BJ (cell line): Measurements from ENCODE around the gene PALD1. TPM values are rescaled to one million over a fixed set of nuclear protein-coding genes. Genes with fewer than 3 reads are reported as not detected.

Experiments
- CTCF ChIA-PET: fragments of 350-600 bp; formaldehyde crosslinking; extraction: SDS; loops from one replicate; lab custom pipeline; 2021; ENCODE audit warnings: antibody characterized with exemption, inconsistent platforms; lab: Yijun Ruan, JAX
- POLR2A ChIA-PET: fragments of 300-600 bp; sonication (Branson Sonifier 250); formaldehyde crosslinking; extraction: SDS; loops from one replicate; lab custom pipeline; 2021; ENCODE audit warnings: antibody characterized with exemption; lab: Charles Lee
- DNase-seq: peaks from one replicate; pipeline ENCODE4 v3.0.0-alpha.2; 2011; ENCODE audit warnings: low read depth
- H3K27me3 ChIP-seq: 2 replicates; pipeline ENCODE4 v1.6.0; 2011; ENCODE audit warnings: low read length; ENCODE audit not compliant: control insufficient read depth, insufficient read depth
- H3K36me3 ChIP-seq: 2 replicates; pipeline ENCODE4 v1.5.1; 2011; ENCODE audit warnings: low read length; ENCODE audit not compliant: control insufficient read depth, insufficient read depth
- H3K4me3 ChIP-seq: 2 replicates; pipeline ENCODE4 v1.5.1; 2011; ENCODE audit warnings: low read depth, mild to moderate bottlenecking, control low read depth, low read length
- CTCF ChIP-seq: IDR thresholded peaks from 2 replicates; pipeline ENCODE4 v1.5.1; 2011; ENCODE audit warnings: low read depth, mild to moderate bottlenecking, control low read depth, inconsistent platforms, low read length, moderate library complexity; ENCODE audit not compliant: insufficient read depth
- polyA plus RNA-seq: library from polyadenylated mRNA; depleted of rRNA; stranded (reverse); fragments of >200 nt; gene quantifications from 2 replicates; pipeline ENCODE4 v1.2.3, GENCODE V29; 2011

PALD1 gene
- polyA plus RNA-seq, 1 experiment: 0.10 TPM

DNA sequence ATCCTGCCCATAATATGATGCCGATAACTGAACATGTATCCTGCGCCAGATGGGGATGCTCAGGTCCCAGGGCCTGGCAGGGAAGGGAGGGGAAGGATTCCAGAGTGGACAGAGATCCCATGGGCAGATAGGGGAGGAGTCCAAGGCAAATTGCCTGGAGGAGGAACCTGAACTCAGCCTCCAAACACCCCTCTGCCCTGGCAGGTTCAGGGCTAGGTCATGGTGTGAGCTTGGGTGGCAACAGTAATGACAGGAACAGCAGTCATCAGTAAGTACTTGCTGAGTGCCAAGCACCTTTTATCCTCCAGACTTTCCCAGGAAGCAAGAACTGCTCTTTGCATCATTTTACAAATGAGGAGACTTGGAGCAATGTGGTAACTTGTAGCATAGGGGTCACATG, 3.8 kb upstream of the PALD1 start:
- Histone ChIP-seq H3K27me3 (peaks cover 33% of the 10 kb centered on the region), H3K4me3 (no peak overlapping the region), H3K36me3 (no peaks in the 10 kb centered on the region)
- DNase-seq: no peak
- ChIA-PET CTCF (no interaction called here), POLR2A (no interaction called here)
- no peak for TF ChIP-seq CTCF

DNA sequence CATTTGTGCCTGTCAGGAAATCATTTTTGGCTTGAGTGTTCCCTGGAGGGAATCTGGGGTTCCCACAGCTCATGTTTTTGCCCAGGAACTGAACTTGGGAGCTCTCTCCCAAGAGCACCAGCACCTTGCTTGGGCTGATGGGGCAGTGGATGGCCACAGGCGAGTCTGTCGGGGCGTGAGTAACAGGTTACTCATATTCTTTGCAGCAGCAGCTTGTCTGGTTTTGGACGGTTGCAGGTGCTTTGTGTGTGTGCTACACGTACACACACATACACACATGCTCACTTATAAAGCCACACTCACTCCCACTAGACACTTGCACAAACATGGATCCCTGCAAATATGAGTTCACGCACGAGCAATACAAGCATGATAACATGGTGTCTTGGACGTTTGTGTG, 2.9 kb upstream of the PALD1 start:
- ChIA-PET CTCF (interaction anchor here (1.3 kb wide), 1 partner anchor 14 kb away, joined by 10 read pairs; no protein-coding TSS in a partner anchor), POLR2A (no interaction called here)
- no peaks in the 10 kb centered on the region for H3K36me3 ChIP-seq
- no peak for DNase-seq
- H3K27me3 ChIP-seq: peaks cover 38% of the 10 kb centered on the region
- TF ChIP-seq CTCF: no peak
- no peak overlapping the region for H3K4me3 ChIP-seq

DNA sequence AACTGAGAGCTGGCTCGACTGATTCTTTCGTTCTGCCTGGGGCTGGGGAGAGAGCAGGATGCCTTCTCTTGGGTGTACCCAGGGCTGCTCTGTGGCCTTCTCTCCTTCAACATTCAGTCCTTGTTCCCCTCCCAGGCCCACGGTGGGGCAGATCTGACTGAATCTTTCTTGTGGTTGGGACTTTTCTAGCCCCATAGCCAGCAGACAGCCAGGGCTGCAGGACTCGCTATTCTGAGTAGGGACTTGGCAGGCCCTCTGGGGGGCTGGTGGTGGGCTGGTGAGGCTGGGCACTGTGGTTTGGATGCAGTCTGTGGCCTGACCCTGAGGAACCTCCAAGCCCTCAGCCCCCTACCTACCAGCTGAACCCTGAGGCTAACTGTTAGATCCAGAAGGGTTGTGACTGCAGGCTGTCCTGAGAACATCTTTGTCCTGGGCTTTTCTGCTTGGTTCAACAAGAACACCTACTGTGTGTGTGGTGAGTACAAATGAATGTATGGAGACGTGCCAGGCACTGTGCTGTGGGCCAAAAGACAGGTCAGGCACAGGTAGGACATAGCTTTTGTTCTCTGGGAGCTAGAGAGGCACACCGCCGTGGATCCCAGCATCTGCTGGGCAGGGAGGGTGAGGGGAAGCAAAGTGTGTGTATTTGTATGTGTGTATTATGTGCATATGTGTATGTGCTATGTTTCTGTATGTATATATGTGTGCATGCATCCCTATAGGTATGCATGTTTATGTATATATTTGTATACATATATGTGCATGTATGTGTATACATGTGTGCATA, 2.1 kb upstream of the PALD1 start:
- TF ChIP-seq CTCF: no peak
- H3K36me3 ChIP-seq: no peaks in the 10 kb centered on the region
- H3K4me3 ChIP-seq: no peak overlapping the region
- ChIA-PET POLR2A (no interaction called here), CTCF (interaction anchor here (0.7 to 2.6 kb wide), 4 partner anchors 15 to 21 kb away, joined by 4 to 11 read pairs (median 9); no protein-coding TSS in a partner anchor)
- no peak for DNase-seq
- H3K27me3 ChIP-seq: peaks cover 43% of the 10 kb centered on the region

- TF ChIP-seq CTCF: no peak
- ChIA-PET POLR2A (no interaction called here), CTCF (interaction anchor here (0.9 to 2.6 kb wide), 3 partner anchors 17 to 73 kb away, joined by 3 to 11 read pairs (median 8); no protein-coding TSS in a partner anchor)
- no peak overlapping the region for H3K4me3 ChIP-seq
- H3K36me3 ChIP-seq: no peaks in the 10 kb centered on the region
- no peak for DNase-seq
- H3K27me3 ChIP-seq: peaks cover 47% of the 10 kb centered on the region
Observed at GRCh38 chr10:70477661-70478162, 855 bp upstream of the PALD1 start.

GRCh38 chr10:70479165-70479581, 606 bp downstream of the PALD1 start:
- Histone ChIP-seq H3K4me3 (no peak overlapping the region), H3K36me3 (no peaks in the 10 kb centered on the region), H3K27me3 (peaks cover 49% of the 10 kb centered on the region)
- no peak for DNase-seq
- POLR2A ChIA-PET: no interaction called here
- no peak for TF ChIP-seq CTCF
- CTCF ChIA-PET: interaction anchor here (2.6 kb wide), 1 partner anchor 23 kb away, joined by 8 read pairs; no protein-coding TSS in a partner anchor
